Medulla oblongata (tissue), 1 donor: ENCODE data around the gene ISCA2.

ENCODE experiments used
- DNase-seq: peaks from one replicate; pipeline ENCODE4 v3.0.0-alpha.2; 2015; ENCODE audit errors: extremely low spot score

The ISCA2 gene

DNA sequence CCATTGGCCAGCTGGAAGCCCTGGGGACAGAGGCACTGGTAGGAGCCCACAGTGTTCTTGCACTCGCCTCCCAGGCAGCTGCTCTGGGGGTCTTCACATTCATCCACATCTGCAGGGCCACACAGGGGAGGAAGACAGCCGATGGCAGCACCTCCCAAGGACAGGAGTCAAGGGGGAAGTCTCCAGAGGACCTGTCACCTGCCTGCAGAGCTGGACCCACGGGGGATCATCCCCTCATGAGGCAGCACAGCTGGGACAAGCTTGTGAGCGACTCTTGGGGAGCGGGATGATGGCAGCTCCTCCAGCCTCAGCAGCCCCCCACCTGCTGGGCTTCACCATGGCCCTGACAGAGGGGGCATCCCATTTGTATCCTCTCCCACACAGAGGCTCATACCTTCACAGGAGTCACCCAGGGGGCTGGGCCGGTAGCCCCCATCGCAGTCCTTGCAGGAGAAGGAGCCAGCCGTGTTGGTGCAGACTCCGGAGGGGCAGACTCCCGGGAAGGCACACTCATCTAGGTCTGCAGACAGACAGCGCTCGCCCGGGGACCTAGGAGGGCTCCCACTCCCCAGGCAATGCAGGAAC is 15.4 kb downstream of the ISCA2 start:
- DNase-seq, result no peak

DNA sequence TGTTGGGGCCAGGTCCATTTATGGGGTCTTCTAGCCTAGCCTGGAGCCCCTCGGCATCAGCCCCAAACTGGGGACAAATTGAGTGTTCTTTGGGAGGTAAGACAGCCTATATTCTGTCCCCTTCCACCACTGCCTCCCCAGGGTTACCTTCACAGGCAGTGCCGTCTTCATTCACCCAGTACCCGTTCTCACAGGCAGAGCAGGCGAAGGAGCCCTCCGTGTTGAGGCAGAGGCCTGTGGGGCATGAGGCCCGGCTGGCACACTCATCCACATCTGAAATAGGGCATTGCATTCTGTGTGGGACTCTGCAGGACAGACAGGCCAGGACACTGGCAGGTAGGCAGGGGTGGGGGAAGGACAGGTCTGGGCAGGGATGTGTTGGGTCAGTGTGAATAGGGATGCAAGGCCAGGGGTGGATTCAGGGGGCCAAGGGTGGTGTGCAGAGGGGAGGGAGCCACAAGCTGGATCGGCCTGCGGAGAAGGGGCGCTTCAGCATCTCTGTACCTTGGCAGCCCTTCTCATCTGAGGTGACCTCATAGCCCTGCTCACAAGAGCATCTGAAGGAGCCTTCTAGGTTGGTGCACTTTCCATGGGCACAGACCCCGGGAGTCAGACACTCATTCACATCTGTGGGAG is 16.1 kb downstream of the ISCA2 start:
- no peak for DNase-seq

DNA sequence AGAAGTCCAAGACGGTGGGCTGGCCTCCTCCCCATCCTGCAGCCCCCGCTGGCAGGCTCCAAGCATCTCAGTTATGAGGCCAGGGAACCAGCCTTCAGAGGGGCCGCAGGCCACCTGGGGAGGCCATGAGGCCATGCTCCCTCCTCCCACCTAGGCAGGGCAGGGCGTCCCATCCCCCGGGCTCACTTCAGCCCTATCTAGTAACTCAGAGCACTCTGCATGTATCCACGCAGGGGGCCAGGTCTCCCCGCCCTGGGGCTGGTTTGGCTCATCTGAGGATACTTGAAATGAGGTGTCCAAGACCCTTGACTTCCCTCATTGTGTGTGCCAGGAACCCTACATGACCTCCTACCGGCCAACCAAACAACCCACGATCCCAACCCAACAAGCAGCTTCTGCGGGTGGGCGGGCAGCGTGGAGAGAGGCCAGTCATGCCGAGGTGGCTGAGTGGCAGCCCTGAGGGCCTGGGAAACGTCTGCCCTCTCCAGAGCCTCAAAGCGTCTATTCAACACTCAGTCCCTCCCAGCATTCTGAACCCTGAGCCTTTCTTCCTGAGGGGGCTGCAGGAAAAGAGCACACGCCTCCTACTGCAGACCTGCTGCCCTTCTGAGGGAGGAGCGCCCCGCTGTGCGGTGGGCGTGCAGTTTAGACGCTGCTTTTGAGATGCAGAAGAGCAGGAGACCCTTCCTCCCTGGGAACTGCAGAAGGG is 16.8 kb downstream of the ISCA2 start:
- no peak for DNase-seq

DNA sequence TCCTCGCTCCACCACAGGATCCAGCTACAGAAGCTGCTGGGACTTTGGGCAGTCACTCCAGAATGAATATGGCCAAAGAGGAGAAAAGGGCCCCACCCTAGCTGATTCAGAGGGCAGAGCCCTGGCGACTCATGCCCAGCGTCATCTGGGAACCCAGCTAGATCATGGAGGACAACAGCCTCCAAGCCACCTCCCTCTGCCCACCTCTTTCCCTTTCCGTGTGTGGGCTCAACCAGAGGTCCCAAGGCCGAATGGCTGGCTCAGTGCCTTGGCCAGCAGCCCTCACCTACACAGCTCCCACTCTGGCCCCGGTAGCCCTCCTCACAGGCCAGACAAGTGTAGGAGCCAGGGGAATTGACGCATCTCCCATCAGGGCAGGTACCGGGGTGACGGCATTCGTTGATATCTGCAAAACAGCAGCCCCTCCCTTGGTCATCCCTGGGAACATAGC is 17.4 kb downstream of the ISCA2 start:
- no peak for DNase-seq

DNA sequence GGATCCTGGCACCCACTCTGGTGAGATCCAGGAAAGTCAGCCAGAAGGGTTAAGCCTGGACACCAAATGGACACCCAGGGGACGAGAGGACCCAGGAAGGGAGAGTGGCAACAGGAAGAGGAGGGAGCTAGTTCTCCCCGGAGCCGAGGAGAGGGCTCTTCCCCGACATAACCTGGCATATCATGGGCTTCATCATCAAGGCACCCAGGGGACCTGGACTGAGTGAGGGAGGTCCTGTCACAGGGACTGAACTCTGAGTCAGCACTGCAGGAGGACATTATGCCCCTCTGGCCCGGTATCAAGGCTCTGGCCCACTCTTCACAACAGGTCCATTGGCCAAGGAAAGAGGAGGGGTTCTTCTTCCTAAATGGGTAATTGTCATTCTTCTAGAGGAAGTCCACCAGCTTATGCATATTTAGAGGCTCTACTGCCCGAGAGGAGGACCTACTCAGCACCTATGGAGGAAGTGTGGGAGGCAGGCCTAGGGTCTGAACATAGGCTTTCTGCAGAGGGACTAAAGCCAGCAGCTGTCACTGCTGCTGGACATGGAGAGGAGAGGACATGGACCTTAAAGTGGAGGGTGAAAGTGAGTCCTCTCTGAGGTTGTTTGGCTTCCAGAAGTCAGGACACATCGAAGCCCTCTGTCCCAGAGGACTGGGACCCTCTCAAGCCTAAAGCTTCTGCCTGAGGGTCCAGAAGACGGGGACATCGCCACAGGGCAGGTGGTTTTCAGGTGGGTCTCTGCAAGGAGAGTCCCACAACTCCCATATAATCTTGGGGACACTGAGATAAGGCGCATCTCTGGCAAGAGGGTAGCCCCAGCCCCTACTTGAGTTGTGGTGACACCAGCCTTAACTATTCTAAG is 18.6 kb downstream of the ISCA2 start:
- no peak for DNase-seq

DNA sequence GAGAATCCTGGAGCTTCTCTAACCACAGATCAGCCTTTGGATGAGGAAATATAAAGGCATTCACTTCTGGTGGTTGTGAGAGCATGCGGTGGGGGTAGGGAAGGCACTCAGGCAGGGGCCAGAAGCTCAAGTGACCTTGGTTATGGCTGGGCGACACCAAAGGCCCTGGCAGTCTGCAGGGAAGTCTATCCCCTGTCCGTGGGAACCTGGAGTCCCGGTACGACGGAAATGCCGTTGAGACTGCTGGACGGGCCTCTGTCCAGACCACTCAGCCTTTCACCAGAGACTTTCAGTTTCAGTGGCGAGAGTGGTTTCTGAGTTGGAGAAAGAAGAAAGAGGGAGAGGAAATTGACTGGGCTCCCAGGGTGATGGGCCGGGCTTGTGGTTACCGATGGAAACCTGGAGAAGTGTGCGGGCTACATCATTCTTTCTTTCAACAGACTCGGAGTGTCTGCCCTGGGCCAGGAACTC is 20.9 kb downstream of the ISCA2 start:
- peak; percentile 66 for DNase-seq

DNA sequence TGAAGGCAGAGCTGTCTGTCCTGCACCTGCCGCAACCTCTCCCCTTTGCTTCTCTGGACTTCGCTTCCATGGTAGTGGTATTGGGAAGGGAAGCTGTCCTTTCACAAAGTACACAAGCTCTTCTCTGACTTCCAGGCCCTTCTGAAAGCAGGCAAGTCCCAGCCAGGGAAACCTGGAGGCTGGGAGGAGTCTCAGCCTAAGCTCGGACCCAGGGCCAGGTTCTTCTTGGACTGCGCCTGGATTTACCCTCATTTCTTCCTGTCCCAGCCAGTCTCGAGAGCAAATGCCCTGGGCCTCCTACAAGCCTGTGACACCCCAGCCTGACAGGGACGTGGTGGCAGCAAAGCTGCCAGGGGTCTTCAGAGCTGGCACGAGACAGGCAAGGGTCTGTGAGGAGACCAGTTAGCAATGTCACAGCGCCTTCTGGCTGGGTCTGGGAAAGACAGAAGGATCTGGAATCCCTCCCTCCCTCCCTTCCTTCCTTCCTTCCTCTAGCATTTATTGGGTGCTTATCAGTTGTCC is 22.4 kb downstream of the ISCA2 start:
- DNase-seq, result no peak

DNA sequence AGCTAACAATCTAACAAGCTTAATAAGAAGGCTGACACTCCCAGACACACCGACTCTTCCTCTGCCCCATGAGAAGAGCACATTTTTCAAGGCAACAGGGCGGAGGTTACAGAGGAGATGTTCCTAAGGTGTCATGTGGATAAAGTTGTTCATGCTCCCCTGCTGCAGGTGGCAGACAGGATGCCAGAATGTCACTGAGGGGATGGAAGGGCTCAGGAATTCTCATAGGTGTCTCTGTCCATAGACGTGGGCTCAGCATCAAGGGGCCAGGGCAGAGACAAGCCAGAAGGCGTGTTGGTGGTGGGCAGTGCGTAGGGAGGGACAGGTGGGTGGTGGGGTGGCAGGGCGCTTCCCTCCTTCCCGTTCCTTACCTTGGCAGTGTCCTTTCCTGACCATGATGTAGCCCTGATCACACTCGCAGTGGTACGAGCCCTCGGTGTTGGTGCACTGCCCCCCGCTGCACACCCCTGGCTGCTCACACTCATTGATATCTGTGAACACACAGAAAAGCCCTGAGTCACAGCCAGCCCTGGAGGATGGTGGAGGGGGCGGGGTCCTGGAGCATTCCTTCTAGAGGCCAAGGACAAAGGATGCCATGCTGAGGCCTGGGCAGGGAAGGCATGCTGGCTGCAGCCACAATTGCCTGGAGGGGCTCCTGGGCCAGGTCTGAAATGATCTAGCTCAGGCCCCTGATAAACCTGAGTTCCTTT is 23.0 kb downstream of the ISCA2 start:
- no peak for DNase-seq

DNA sequence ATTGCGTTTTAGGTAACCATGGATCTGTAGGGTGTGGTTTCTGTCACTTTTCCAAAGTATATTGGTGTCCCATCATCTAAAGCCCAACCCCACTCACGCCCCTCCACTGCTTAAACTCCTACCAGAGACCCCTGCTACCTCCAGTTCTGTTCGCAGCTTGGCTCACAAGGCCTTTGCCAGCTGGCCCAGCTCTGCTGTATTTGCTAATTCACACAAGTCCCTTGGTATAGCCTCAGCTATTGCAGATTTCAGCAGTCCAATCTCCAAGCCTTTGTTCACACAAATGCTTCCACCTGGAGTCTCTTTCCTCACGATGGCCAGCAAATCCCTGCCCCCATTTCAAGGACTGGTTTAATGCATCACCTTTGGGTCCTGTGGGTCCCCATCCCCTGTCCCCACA is 24.2 kb downstream of the ISCA2 start:
- DNase-seq, result no peak

DNA sequence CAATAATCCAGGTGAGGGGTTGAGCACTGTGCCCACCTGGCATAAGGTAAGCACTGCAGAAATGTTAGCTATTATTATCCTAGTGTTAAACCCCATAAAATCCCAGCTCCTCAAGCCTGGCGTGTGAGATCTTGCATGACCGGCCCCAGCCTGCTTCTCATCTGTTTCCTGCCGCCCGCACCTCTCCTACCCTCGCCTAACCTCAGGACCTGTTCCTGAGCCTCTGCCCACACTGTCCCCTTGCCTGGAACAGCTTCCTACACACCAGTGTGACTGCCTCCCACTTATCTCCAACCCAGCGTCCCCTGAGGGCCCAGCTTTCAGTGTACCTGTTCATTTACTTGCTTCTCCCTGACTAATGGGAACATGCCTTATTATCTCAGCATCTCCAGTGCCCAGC is 24.7 kb downstream of the ISCA2 start:
- DNase-seq, result no peak

DNA sequence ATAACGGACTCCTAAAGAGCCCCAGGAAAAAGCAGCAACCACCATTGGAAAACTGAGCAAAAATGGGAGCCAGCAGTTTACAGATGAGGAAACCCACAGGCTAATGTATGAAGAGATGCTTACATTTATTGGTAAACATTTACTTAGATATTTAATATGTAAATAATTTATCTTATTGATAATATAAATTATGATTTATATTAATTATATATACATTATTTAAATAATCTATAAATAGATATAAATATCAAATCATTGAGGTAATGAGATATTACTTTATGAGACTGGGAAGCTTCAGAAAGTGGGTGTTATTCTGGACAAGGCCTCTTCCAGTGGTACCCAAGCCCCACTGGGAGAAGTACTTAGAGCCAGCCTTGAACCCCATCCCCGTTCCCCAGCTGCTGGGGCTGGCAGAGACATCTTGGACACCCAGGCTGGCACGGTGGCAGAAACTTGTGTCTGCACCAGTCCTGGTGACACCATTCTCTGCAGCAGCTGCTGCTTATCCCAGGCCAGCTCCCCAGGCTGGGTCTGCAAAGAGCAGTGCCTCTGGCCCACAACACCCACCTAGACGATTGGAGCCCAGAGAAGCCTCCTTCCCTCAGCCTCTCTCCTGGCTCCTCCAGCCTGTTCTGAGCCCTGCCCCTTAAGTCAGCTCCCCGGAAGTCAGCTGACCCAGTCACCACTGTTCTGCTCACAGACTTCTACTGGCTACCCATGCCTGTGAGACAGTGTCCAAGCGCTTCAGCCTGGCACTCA is 25.9 kb downstream of the ISCA2 start:
- no peak for DNase-seq

DNA sequence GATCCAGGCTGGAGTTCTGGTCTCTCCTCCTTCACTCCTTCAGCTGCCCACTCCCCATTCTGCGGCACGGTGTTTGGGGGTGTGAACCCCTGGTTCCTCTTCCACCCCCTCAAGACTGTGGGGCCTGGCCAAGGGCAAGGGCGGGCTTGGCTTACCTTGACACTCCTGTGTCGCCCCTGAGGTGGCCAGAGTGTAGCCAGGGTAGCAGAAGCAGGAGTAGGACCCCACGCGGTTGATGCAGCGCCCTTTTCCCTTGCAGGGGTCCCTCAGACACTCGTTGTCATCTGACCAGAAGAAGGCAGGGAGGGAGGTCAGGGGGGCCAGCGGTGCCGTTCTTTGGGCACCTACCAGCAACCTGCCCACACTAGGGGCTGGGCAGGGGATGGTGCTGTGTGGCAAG is 28.2 kb downstream of the ISCA2 start:
- DNase-seq, result no peak

DNA sequence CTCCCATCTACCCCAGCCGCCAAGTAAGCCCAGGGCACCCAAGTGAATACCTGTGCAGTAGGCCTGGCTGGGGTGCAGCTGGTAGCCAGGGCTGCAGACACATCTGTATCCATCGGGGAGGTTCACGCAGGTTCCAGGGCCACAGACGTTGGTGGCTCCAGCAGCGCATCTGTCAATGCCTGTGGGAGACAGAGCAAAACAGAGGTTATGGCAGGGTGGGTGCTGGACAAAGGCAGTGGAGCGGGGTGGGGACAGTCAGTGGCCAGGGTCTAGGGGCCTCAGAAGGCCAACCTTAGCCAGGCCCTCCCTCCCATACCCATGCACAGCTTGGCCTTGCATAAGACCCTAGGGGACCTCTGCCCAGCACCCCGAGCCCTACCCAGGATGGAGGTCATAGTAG is 29.2 kb downstream of the ISCA2 start:
- DNase-seq, result no peak

DNA sequence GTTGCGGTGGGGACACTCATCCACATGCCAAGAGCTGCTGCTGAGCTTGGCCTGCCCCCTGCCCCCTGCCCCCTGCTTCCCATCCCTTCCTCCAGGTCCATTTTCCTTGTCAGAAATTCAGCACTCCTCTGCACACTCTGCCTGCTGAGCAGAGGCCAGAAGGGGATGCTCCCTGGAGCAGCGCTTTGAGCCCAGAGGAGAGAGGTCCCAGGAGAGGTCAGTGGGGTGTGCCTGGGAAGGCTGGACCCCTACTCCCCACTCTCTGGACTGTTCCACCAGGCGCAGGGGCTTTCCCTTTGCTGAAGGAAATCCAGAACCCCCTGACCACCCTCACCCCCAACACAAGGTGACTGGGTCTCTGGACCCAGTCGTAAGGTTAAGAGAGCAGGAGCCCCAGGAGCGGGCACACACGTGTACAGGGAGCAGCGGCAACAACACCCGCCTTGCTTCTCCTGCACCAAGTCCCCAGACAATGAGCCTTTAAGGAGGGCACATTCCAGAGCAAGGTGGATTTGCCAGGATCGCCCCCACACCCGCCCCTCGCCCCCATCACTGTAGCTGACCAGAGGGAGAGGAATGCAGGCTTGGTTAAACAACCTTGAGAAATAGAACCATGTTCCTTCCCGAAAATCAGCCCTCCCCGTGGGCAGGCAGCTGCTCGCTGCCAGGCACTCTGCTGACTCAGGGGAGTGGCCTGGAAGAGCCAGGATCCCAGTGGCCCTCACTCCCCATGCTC is 30.7 kb downstream of the ISCA2 start:
- DNase-seq, result no peak

DNA sequence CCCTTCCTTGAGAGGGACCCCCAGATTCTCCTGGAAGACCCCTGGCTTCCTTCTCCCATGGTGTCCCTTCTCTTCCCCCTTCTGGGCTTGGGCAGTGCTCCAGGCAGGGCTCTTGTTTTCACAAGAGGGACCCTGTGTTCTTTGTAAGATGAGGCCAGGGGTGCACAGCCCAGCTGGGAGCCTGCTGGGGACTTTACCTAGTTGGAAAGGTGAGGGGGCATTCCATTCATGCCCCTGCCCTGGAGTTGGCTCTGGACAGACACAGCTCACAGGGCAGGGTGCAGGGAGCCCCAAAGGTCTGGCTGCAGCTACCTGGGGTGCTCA is 31.2 kb downstream of the ISCA2 start:
- no peak for DNase-seq

DNA sequence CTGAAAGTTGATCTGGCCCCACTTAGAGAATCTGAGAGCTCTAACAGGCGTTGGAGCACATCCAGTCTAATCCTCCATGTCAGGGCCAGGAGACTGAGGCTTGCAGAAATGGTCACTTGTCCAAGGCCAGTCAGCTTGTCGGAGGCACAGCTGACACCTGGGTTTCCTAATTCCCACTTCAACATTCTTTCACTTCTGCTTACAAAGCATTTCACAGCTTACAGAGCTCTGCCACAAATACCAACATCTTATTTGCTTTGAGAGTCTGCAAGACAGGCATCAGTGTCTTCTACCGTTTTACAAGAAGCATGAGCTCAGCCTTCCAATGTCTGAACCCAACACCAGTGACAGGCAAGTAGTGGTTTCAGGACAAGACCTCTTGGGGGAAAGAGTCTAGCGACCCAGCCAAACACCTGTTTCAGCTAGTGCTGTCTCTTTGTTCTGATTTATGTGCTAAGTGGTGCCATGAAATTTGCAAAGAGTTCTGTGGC is 31.8 kb downstream of the ISCA2 start:
- no peak for DNase-seq

DNA sequence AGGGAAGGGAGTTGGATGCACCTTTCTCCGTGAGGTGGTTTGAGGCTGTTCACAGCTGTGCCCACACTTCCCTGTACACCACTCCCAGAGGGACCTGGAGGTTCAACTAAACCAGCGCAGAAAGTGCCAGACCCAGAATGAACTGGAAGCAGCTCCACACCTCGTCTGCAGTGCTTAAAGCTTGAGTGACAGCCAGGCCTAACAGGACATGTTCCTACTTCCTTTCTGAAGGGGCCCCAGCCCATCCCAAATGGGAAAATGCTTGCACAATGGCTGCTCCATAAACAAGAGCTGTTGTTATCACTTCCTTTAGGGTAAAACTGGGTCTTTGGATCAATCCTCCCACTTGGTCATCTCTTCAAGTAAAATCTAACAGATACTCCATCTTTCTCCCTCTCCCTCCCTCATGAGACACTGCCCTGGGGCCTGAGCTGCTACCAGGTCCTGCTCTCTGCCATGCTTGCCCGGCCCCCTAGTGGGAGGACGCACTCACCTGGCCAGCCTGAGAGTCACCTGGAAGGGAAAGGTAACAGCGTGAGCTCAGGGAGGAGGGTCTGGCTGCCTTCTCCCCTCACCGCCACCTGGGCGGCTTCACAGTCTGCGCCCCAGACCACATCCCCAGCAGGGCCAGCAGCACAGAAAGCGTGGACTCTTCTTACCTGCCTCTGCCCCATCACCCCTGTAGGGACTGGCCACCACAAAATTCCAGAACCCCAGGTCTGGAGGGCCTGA is 33.5 kb downstream of the ISCA2 start:
- DNase-seq, result no peak

DNA sequence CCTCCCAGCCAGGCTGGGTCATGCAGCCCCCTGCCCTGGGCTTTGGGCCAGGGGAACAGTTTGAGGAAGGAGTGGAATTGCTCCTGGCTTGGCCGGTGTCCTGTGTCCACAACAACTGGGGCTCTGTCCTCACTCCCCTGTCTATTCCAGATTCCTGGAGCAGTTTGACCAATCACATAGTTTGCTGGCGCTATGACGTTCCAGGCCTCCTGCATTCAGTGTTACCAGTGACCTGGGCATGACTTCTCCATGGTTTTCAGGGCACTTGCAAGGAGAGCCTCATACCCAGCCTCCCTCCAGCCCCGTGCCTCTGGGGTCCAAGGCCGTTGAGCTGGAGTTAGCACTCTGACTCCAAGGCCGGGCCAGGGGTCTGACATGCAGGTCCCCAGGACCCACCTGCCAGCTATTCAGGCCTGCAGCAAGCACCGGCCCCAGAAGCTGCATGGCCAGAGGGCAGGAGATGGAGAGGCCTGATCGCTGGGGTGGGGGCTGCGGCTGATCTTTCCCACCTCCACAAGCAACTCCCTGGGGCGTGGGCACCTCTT is 34.2 kb downstream of the ISCA2 start:
- no peak for DNase-seq

DNA sequence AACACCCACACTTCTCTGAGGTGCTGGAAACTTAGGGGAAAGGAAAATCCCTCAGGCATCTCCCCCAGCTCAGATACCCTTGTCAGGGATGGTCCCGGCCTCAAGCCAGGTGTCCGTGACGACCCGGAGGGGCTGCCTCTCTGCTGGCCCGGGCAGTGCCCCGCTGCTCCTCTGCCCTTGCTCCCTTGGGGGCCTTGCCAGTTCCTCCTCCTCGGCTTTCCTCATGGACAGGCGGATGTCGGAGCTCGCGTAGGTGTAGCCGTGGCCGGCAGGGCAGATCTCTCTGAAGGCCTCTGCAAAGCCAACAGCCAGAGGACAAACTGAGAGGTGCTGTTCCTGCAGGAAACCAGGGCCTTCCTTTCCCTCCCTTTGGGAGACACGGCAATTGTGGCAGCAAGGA is 34.8 kb downstream of the ISCA2 start:
- DNase-seq, result no peak
